ENCODE measurements around the gene NCAN.

DNA sequence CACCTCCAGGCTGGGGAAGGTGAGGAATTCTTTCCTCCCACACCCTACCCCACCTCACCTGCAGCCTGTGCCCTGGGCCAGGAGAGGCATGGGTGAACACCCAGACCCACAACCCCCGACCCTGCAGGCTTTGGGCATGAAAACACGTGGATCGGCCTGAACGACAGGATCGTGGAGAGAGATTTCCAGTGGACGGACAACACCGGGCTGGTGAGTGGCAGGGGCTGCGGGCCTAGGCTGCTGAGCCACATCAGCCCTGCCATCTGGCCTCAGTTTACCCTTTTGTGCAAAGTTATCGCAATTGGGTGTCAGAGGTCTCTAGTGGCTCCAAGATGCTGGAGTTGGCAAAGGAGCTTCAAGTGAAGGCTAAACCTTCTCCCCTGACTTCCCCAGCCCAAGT lies 28.7 kb downstream of the NCAN start:
- TF ChIP-seq, protein P1, sequence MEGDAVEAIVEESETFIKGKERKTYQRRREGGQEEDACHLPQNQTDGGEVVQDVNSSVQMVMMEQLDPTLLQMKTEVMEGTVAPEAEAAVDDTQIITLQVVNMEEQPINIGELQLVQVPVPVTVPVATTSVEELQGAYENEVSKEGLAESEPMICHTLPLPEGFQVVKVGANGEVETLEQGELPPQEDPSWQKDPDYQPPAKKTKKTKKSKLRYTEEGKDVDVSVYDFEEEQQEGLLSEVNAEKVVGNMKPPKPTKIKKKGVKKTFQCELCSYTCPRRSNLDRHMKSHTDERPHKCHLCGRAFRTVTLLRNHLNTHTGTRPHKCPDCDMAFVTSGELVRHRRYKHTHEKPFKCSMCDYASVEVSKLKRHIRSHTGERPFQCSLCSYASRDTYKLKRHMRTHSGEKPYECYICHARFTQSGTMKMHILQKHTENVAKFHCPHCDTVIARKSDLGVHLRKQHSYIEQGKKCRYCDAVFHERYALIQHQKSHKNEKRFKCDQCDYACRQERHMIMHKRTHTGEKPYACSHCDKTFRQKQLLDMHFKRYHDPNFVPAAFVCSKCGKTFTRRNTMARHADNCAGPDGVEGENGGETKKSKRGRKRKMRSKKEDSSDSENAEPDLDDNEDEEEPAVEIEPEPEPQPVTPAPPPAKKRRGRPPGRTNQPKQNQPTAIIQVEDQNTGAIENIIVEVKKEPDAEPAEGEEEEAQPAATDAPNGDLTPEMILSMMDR (conservative IDR thresholded peaks at IDR 0.05; ENCODE audit: low read length), result no peak
- TF ChIP-seq EZH2phosphoT487 (IDR thresholded peaks at IDR 0.05; ENCODE audit: borderline replicate concordance), result no peak
